ENCODE measurements around the gene SV2C.

SV2C gene

DNA sequence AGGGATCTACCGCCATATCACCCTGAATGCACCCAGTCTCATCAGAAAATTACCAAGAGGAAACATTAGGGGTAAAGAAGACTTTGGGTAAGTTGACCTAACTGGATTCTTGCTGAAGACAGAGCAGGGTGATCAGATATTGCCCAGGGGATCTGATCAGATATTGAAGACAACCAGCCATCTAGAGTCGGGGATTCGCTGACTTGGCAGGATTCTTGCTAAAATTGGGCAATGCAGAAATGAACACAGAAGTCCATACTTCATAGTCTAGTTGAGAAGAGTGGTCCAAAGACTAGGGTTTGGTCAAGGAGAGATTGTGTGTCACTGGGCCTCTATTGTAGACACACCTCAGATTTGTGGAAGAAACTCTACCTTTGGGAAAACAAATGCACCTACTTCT is 107.2 kb downstream of the SV2C start:
- Histone ChIP-seq H3K4me2 (ENCODE audit: low read depth, low read length, poor library complexity, severe bottlenecking) (no peak overlapping the region), H3K27me3 (ENCODE audit: low read length) (no peaks in the 10 kb centered on the region), H3F3A (ENCODE audit: insufficient read depth) (no peaks in the 10 kb centered on the region), H3K27ac (ENCODE audit: low read depth, low read length) (no peak overlapping the region), H3K9me2 (replicated peaks; ENCODE audit: insufficient read depth, low read length) (no peaks in the 10 kb centered on the region), H3K9ac (ENCODE audit: low read length) (no peak overlapping the region), H2AFZ (ENCODE audit: low read depth, low read length, severe bottlenecking) (no peak overlapping the region), H3K9me3 (ENCODE audit: insufficient read depth, low read length) (no peaks in the 10 kb centered on the region), H4K20me1 (ENCODE audit: low read depth, low read length) (no peaks in the 10 kb centered on the region), H3K79me2 (ENCODE audit: insufficient read depth, low read length) (no peaks in the 10 kb centered on the region), H3K4me3 (ENCODE audit: insufficient read depth, low read length, poor library complexity, severe bottlenecking) (no peak overlapping the region), H3K36me3 (ENCODE audit: low read length) (no peaks in the 10 kb centered on the region)
- TF ChIP-seq EZH2phosphoT487 (conservative IDR thresholded peaks at IDR 0.05; ENCODE audit: low read length): no peak

GRCh38 chr5:76192837-76193236 is 109.7 kb downstream of the SV2C start:
- Histone ChIP-seq H3K4me3 (ENCODE audit: insufficient read depth, low read length, poor library complexity, severe bottlenecking) (no peak overlapping the region), H3K27ac (ENCODE audit: low read depth, low read length) (no peak overlapping the region), H4K20me1 (ENCODE audit: low read depth, low read length) (no peaks in the 10 kb centered on the region), H3K9me2 (replicated peaks; ENCODE audit: insufficient read depth, low read length) (no peaks in the 10 kb centered on the region), H2AFZ (ENCODE audit: low read depth, low read length, severe bottlenecking) (no peak overlapping the region), H3F3A (ENCODE audit: insufficient read depth) (no peaks in the 10 kb centered on the region), H3K27me3 (ENCODE audit: low read length) (no peaks in the 10 kb centered on the region), H3K9me3 (ENCODE audit: insufficient read depth, low read length) (no peaks in the 10 kb centered on the region), H3K79me2 (ENCODE audit: insufficient read depth, low read length) (no peaks in the 10 kb centered on the region), H3K9ac (ENCODE audit: low read length) (no peak overlapping the region), H3K36me3 (ENCODE audit: low read length) (no peaks in the 10 kb centered on the region), H3K4me2 (ENCODE audit: low read depth, low read length, poor library complexity, severe bottlenecking) (no peak overlapping the region)
- no peak for TF ChIP-seq EZH2phosphoT487 (conservative IDR thresholded peaks at IDR 0.05; ENCODE audit: low read length)
- TF ChIP-seq, protein P1, sequence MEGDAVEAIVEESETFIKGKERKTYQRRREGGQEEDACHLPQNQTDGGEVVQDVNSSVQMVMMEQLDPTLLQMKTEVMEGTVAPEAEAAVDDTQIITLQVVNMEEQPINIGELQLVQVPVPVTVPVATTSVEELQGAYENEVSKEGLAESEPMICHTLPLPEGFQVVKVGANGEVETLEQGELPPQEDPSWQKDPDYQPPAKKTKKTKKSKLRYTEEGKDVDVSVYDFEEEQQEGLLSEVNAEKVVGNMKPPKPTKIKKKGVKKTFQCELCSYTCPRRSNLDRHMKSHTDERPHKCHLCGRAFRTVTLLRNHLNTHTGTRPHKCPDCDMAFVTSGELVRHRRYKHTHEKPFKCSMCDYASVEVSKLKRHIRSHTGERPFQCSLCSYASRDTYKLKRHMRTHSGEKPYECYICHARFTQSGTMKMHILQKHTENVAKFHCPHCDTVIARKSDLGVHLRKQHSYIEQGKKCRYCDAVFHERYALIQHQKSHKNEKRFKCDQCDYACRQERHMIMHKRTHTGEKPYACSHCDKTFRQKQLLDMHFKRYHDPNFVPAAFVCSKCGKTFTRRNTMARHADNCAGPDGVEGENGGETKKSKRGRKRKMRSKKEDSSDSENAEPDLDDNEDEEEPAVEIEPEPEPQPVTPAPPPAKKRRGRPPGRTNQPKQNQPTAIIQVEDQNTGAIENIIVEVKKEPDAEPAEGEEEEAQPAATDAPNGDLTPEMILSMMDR (IDR thresholded peaks at IDR 0.05; ENCODE audit: insufficient read depth, low read length, poor library complexity, severe bottlenecking): no peak

GRCh38 chr5:76193635-76194034 is 110.5 kb downstream of the SV2C start:
- H3K9me3 ChIP-seq (ENCODE audit: insufficient read depth, low read length): no peaks in the 10 kb centered on the region
- no peak overlapping the region for H3K4me3 ChIP-seq (ENCODE audit: insufficient read depth, low read length, poor library complexity, severe bottlenecking)
- no peaks in the 10 kb centered on the region for H3K36me3 ChIP-seq (ENCODE audit: low read length)
- H2AFZ ChIP-seq (ENCODE audit: low read depth, low read length, severe bottlenecking): no peak overlapping the region
- no peaks in the 10 kb centered on the region for H3K79me2 ChIP-seq (ENCODE audit: insufficient read depth, low read length)
- no peaks in the 10 kb centered on the region for H3F3A ChIP-seq (ENCODE audit: insufficient read depth)
- H3K9me2 ChIP-seq (replicated peaks; ENCODE audit: insufficient read depth, low read length): no peaks in the 10 kb centered on the region
- TF ChIP-seq, protein P1 (IDR thresholded peaks at IDR 0.05; ENCODE audit: insufficient read depth, low read length, poor library complexity, severe bottlenecking): no peak
- TF ChIP-seq EZH2phosphoT487 (conservative IDR thresholded peaks at IDR 0.05; ENCODE audit: low read length): no peak
- H4K20me1 ChIP-seq (ENCODE audit: low read depth, low read length): no peaks in the 10 kb centered on the region
- no peaks in the 10 kb centered on the region for H3K27me3 ChIP-seq (ENCODE audit: low read length)
- H3K27ac ChIP-seq (ENCODE audit: low read depth, low read length): no peak overlapping the region
- no peak overlapping the region for H3K4me2 ChIP-seq (ENCODE audit: low read depth, low read length, poor library complexity, severe bottlenecking)
- H3K9ac ChIP-seq (ENCODE audit: low read length): no peak overlapping the region

DNA sequence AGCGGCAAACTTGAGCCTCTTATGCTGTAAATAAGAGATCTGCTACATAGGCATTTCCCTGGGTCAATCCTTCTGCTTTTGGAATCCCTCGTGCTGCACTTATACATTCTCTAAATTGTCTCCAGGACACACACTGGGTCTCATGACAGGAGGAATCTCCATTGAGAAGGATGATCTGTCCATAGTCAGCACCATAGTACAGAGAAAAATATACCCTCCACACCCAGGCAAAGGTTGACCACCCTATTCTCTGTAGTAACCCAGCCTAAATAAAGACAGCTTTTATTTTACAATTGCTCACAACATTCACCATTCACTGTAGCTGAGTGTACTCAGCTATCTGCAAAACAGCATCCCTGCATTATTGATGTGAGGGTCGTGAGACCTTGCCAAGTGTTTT is 111.2 kb downstream of the SV2C start:
- Histone ChIP-seq H3K4me3 (ENCODE audit: insufficient read depth, low read length, poor library complexity, severe bottlenecking) (no peak overlapping the region), H3K9me2 (replicated peaks; ENCODE audit: insufficient read depth, low read length) (no peaks in the 10 kb centered on the region), H3K36me3 (ENCODE audit: low read length) (no peaks in the 10 kb centered on the region), H4K20me1 (ENCODE audit: low read depth, low read length) (no peaks in the 10 kb centered on the region), H3K4me2 (ENCODE audit: low read depth, low read length, poor library complexity, severe bottlenecking) (no peak overlapping the region), H3K9ac (ENCODE audit: low read length) (no peak overlapping the region), H3K27ac (ENCODE audit: low read depth, low read length) (no peak overlapping the region), H2AFZ (ENCODE audit: low read depth, low read length, severe bottlenecking) (no peak overlapping the region), H3K9me3 (ENCODE audit: insufficient read depth, low read length) (no peaks in the 10 kb centered on the region), H3K79me2 (ENCODE audit: insufficient read depth, low read length) (no peaks in the 10 kb centered on the region), H3K27me3 (ENCODE audit: low read length) (no peaks in the 10 kb centered on the region), H3F3A (ENCODE audit: insufficient read depth) (no peaks in the 10 kb centered on the region)
- no peak for TF ChIP-seq EZH2phosphoT487 (conservative IDR thresholded peaks at IDR 0.05; ENCODE audit: low read length)
- TF ChIP-seq, protein P1 (IDR thresholded peaks at IDR 0.05; ENCODE audit: insufficient read depth, low read length, poor library complexity, severe bottlenecking): no peak

Measured in SU-DHL-6 (cell line).